HG02885 (cell line): ENCODE measurements around the gene CHST8.

Experiments used
- ATAC-seq: cut with Tn5 transposase; IDR thresholded peaks from one replicate; pipeline ENCODE4 v1.9.1; 2021; ENCODE audit warnings: mild to moderate bottlenecking; ENCODE audit not compliant: unreplicated experiment, poor library complexity

The CHST8 gene

GRCh38 chr19:33704271-33704670 is 82.5 kb downstream of the CHST8 start:
- ATAC-seq, result no peak

GRCh38 chr19:33705090-33705847 is 83.5 kb downstream of the CHST8 start:
- ATAC-seq, result no peak

- ATAC-seq, result no peak
Measured at GRCh38 chr19:33705860-33706259, 84.1 kb downstream of the CHST8 start.

- ATAC-seq, result no peak
Measured at GRCh38 chr19:33706631-33707030, 84.9 kb downstream of the CHST8 start.

- no peak for ATAC-seq
Measured at GRCh38 chr19:33712268-33712667, 90.5 kb downstream of the CHST8 start.

GRCh38 chr19:33713194-33713593 is 91.4 kb downstream of the CHST8 start:
- ATAC-seq, result no peak

GRCh38 chr19:33714149-33714548 is 92.4 kb downstream of the CHST8 start:
- no peak for ATAC-seq

- ATAC-seq, result no peak
Measured at GRCh38 chr19:33715462-33715861, 93.7 kb downstream of the CHST8 start.

- no peak for ATAC-seq
Measured at GRCh38 chr19:33717878-33718277, 96.1 kb downstream of the CHST8 start.

- ATAC-seq, result no peak
Measured at GRCh38 chr19:33718651-33719254, 97.0 kb downstream of the CHST8 start.

- no peak for ATAC-seq
Measured at GRCh38 chr19:33719366-33720154, 97.8 kb downstream of the CHST8 start.

GRCh38 chr19:33720155-33720493 is 98.4 kb downstream of the CHST8 start:
- ATAC-seq, result no peak

GRCh38 chr19:33720691-33721682 is 99.2 kb downstream of the CHST8 start:
- no peak for ATAC-seq

GRCh38 chr19:33721735-33722297 is 100.1 kb downstream of the CHST8 start:
- ATAC-seq, result no peak

- no peak for ATAC-seq
Measured at GRCh38 chr19:33722456-33723239, 100.9 kb downstream of the CHST8 start.

GRCh38 chr19:33723512-33723911 is 101.8 kb downstream of the CHST8 start:
- no peak for ATAC-seq

GRCh38 chr19:33724021-33724720 is 102.4 kb downstream of the CHST8 start:
- ATAC-seq, result no peak

GRCh38 chr19:33724721-33725060 is 102.9 kb downstream of the CHST8 start:
- ATAC-seq, result no peak

GRCh38 chr19:33725567-33725966 is 103.8 kb downstream of the CHST8 start:
- ATAC-seq, result no peak
